Measurements from ENCODE around the gene CDH13.

CDH13 gene

GRCh38 chr16:82819286-82819685 is 192.5 kb downstream of the CDH13 start:
- no peak overlapping the region for H3K4me3 ChIP-seq (ENCODE audit: low read depth, low read length)
- DNase-seq (ENCODE audit: low read depth): no peak
- no peak for TF ChIP-seq CTCF (IDR thresholded peaks at IDR 0.05; ENCODE audit: control insufficient read depth, extremely low read depth, insufficient read depth)

- DNase-seq (ENCODE audit: low read depth): no peak
- no peak for TF ChIP-seq CTCF (IDR thresholded peaks at IDR 0.05; ENCODE audit: control insufficient read depth, extremely low read depth, insufficient read depth)
- H3K4me3 ChIP-seq (ENCODE audit: low read depth, low read length): no peak overlapping the region
These were observed 194.1 kb downstream of the CDH13 start for GRCh38 chr16:82820855-82821254.

GRCh38 chr16:82824408-82824807 is 197.6 kb downstream of the CDH13 start:
- no peak overlapping the region for H3K4me3 ChIP-seq (ENCODE audit: low read depth, low read length)
- DNase-seq (ENCODE audit: low read depth): no peak
- no peak for TF ChIP-seq CTCF (IDR thresholded peaks at IDR 0.05; ENCODE audit: control insufficient read depth, extremely low read depth, insufficient read depth)

- TF ChIP-seq CTCF (IDR thresholded peaks at IDR 0.05; ENCODE audit: control insufficient read depth, extremely low read depth, insufficient read depth): no peak
- H3K4me3 ChIP-seq (ENCODE audit: low read depth, low read length): no peak overlapping the region
- no peak for DNase-seq (ENCODE audit: low read depth)
These were observed 202.5 kb downstream of the CDH13 start for GRCh38 chr16:82829301-82829700.

GRCh38 chr16:82830944-82831343 is 204.2 kb downstream of the CDH13 start:
- no peak for TF ChIP-seq CTCF (IDR thresholded peaks at IDR 0.05; ENCODE audit: control insufficient read depth, extremely low read depth, insufficient read depth)
- DNase-seq (ENCODE audit: low read depth): no peak

GRCh38 chr16:82832821-82833220 is 206.1 kb downstream of the CDH13 start:
- no peak for TF ChIP-seq CTCF (IDR thresholded peaks at IDR 0.05; ENCODE audit: control insufficient read depth, extremely low read depth, insufficient read depth)
- no peak overlapping the region for H3K4me3 ChIP-seq (ENCODE audit: low read depth, low read length)
- no peak for DNase-seq (ENCODE audit: low read depth)

More at GRCh38 chr16:82830944-82831343, 204.2 kb downstream of the CDH13 start:
- H3K4me3 ChIP-seq (ENCODE audit: low read depth, low read length): no peak overlapping the region

GRCh38 chr16:82833378-82833993 is 206.7 kb downstream of the CDH13 start:
- TF ChIP-seq CTCF (IDR thresholded peaks at IDR 0.05; ENCODE audit: control insufficient read depth, extremely low read depth, insufficient read depth): no peak
- DNase-seq (ENCODE audit: low read depth): no peak
- no peak overlapping the region for H3K4me3 ChIP-seq (ENCODE audit: low read depth, low read length)

Measured in LNCaP clone FGC (cell line).